ENCODE measurements around the gene AGRP.

The AGRP gene

DNA sequence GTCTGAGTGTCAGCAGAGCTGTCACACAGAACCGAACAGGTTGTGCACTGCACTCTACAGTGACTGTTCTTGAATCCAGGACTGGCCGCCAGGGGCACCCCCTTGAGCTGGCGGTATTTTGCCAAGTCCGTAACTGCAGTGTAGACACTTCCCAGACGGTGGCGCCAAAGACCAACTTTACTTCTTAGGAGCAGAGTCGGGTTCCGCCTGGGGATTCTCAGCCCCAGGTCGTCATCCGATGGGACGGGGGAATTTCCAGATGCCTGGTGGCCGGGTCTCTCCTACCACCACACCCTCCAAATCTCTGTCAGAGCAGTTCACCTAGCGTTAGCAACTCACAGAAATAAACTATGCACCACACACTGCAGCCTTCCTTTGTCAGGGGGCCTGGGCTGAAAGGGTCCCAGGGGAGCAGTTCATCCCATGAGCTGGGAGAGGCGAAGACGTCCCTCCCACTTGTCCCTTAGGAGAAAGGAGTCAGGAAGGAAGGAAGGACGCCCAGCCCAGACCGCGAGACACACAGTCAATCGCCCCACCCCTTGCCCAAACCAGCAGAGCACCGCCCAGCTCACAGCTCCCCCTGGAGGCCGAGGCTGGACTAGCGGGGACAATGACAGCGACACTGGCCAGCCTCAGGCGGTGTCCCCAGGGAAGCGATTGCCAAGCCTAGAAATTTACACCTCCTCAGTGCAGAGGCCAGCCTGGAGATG, 37.9 kb upstream of the AGRP start (continued):
- TF ChIP-seq, protein P1, sequence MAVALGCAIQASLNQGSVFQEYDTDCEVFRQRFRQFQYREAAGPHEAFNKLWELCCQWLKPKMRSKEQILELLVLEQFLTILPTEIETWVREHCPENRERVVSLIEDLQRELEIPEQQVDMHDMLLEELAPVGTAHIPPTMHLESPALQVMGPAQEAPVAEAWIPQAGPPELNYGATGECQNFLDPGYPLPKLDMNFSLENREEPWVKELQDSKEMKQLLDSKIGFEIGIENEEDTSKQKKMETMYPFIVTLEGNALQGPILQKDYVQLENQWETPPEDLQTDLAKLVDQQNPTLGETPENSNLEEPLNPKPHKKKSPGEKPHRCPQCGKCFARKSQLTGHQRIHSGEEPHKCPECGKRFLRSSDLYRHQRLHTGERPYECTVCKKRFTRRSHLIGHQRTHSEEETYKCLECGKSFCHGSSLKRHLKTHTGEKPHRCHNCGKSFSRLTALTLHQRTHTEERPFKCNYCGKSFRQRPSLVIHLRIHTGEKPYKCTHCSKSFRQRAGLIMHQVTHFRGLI (tag by site-specific recombination; IDR thresholded peaks at IDR 0.05): peak; percentile 81
- TF ChIP-seq ZNF768 (tag by site-specific recombination; IDR thresholded peaks at IDR 0.05) (peak; percentile 62; the same call in 1 of the 2 replicates), KLF16 (tag by site-specific recombination; IDR thresholded peaks at IDR 0.05) (peak; percentile 77), ZNF600 (tag by site-specific recombination; IDR thresholded peaks at IDR 0.05) (peak; percentile 62), ZNF221 (tag by site-specific recombination; IDR thresholded peaks at IDR 0.05; ENCODE audit: borderline replicate concordance) (no peak), ZBTB20 (tag by site-specific recombination; IDR thresholded peaks at IDR 0.05) (peak; percentile 85), ZNF776 (tag by site-specific recombination; IDR thresholded peaks at IDR 0.05; ENCODE audit: borderline replicate concordance) (no peak), SP3 (tag by site-specific recombination; IDR thresholded peaks at IDR 0.05) (peak; percentile 74), ZNF423 (tag by site-specific recombination; IDR thresholded peaks at IDR 0.05) (peak; percentile 78), GLIS2 (tag by site-specific recombination; IDR thresholded peaks at IDR 0.05) (peak; percentile 63), ZNF621 (tag by site-specific recombination; IDR thresholded peaks at IDR 0.05) (no peak), ZNF341 (tag by site-specific recombination; IDR thresholded peaks at IDR 0.05; ENCODE audit: low read depth) (0 out of 2 replicates have a peak, but pooled peaks have one; percentile 21), ZNF2 (tag by site-specific recombination; IDR thresholded peaks at IDR 0.05) (peak; percentile 91; the same call in 1 of the 2 replicates), ZNF629 (tag by site-specific recombination; IDR thresholded peaks at IDR 0.05) (peak; percentile 65; the same call in 1 of the 2 replicates), TRIM28 (IDR thresholded peaks at IDR 0.05; ENCODE audit: borderline replicate concordance, low read length) (peak; percentile 70; the same call in 1 of the 2 replicates), ZNF670 (tag by site-specific recombination; IDR thresholded peaks at IDR 0.05; ENCODE audit: low read depth) (no peak), ZXDB (tag by site-specific recombination; IDR thresholded peaks at IDR 0.05) (peak; percentile 72), GLIS1 (tag by site-specific recombination; IDR thresholded peaks at IDR 0.05) (no peak), ZNF610 (tag by site-specific recombination; IDR thresholded peaks at IDR 0.05; ENCODE audit: borderline replicate concordance) (no peak), ZNF521 (tag by site-specific recombination; IDR thresholded peaks at IDR 0.05) (no peak), ZFP41 (tag by site-specific recombination; IDR thresholded peaks at IDR 0.05; ENCODE audit: borderline replicate concordance) (no peak), OSR2 (tag by site-specific recombination; IDR thresholded peaks at IDR 0.05) (no peak), HOXD13 (CRISPR knock-in tag; IDR thresholded peaks at IDR 0.05; ENCODE audit: borderline replicate concordance) (no peak), ZNF366 (tag by site-specific recombination; conservative IDR thresholded peaks at IDR 0.05) (peak; percentile 99), KLF7 (tag by site-specific recombination; IDR thresholded peaks at IDR 0.05; ENCODE audit: borderline replicate concordance) (peak; percentile 79; the same call in 1 of the 2 replicates), SETDB1 (IDR thresholded peaks at IDR 0.05; ENCODE audit: insufficient read length, low read length) (peak; percentile 71)
- TF ChIP-seq, protein P2, sequence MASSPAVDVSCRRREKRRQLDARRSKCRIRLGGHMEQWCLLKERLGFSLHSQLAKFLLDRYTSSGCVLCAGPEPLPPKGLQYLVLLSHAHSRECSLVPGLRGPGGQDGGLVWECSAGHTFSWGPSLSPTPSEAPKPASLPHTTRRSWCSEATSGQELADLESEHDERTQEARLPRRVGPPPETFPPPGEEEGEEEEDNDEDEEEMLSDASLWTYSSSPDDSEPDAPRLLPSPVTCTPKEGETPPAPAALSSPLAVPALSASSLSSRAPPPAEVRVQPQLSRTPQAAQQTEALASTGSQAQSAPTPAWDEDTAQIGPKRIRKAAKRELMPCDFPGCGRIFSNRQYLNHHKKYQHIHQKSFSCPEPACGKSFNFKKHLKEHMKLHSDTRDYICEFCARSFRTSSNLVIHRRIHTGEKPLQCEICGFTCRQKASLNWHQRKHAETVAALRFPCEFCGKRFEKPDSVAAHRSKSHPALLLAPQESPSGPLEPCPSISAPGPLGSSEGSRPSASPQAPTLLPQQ (tag by site-specific recombination; IDR thresholded peaks at IDR 0.05): peak; percentile 69; the same call in 1 of the 2 replicates
- TF ChIP-seq, protein P3, sequence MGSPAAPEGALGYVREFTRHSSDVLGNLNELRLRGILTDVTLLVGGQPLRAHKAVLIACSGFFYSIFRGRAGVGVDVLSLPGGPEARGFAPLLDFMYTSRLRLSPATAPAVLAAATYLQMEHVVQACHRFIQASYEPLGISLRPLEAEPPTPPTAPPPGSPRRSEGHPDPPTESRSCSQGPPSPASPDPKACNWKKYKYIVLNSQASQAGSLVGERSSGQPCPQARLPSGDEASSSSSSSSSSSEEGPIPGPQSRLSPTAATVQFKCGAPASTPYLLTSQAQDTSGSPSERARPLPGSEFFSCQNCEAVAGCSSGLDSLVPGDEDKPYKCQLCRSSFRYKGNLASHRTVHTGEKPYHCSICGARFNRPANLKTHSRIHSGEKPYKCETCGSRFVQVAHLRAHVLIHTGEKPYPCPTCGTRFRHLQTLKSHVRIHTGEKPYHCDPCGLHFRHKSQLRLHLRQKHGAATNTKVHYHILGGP (tag by site-specific recombination; IDR thresholded peaks at IDR 0.05): no peak
- TF ChIP-seq, protein P4, sequence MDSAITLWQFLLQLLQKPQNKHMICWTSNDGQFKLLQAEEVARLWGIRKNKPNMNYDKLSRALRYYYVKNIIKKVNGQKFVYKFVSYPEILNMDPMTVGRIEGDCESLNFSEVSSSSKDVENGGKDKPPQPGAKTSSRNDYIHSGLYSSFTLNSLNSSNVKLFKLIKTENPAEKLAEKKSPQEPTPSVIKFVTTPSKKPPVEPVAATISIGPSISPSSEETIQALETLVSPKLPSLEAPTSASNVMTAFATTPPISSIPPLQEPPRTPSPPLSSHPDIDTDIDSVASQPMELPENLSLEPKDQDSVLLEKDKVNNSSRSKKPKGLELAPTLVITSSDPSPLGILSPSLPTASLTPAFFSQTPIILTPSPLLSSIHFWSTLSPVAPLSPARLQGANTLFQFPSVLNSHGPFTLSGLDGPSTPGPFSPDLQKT (IDR thresholded peaks at IDR 0.05; ENCODE audit: borderline replicate concordance, low read depth, low read length): no peak
- TF ChIP-seq, protein P5, sequence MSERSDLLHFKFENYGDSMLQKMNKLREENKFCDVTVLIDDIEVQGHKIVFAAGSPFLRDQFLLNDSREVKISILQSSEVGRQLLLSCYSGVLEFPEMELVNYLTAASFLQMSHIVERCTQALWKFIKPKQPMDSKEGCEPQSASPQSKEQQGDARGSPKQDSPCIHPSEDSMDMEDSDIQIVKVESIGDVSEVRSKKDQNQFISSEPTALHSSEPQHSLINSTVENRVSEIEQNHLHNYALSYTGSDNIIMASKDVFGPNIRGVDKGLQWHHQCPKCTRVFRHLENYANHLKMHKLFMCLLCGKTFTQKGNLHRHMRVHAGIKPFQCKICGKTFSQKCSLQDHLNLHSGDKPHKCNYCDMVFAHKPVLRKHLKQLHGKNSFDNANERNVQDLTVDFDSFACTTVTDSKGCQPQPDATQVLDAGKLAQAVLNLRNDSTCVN (tag by site-specific recombination; optimal IDR thresholded peaks at IDR 0.05): no peak

Measured in HEK293 (cell line).